Measurements from ENCODE around the gene HAUS1. TPM values are rescaled to one million over a fixed set of nuclear protein-coding genes. Genes with fewer than 3 reads are reported as not detected.

The HAUS1 gene, protein sequence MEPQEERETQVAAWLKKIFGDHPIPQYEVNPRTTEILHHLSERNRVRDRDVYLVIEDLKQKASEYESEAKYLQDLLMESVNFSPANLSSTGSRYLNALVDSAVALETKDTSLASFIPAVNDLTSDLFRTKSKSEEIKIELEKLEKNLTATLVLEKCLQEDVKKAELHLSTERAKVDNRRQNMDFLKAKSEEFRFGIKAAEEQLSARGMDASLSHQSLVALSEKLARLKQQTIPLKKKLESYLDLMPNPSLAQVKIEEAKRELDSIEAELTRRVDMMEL
- total RNA-seq (2021; fragmentation: NEBNext Ultra II Directional; extraction: Animal tissue kit (Norgen Biotek cat#: 25700)) (91.7 and 104 TPM in 2 replicates), polyA plus RNA-seq (2011; rRNA removed) (44.2 and 104 TPM in 2 replicates), polyA minus RNA-seq (2011; rRNA and poly(A)+ RNA removed) (31.3 and 34.1 TPM in 2 replicates)
- 108 TPM for polyA plus RNA-seq (2011; cell fraction: cytosol; rRNA removed)
- 24.2 TPM for polyA plus RNA-seq (2011; cell fraction: nucleus; rRNA removed)
- 78.7 to 123 TPM (median 96.1 TPM) in 4 replicates for polyA plus RNA-seq (2012, experiment 1 of 2)
- 25.4 TPM for polyA plus RNA-seq (2012, experiment 2 of 2)
- 116 TPM for polyA plus RNA-seq (2013, experiment 1 of 2)
- polyA plus RNA-seq (2013, experiment 2 of 2), result 124 TPM
- 36.3 TPM for polyA minus RNA-seq (2011; cell fraction: cytosol; rRNA and poly(A)+ RNA removed)
- 21.8 TPM for polyA minus RNA-seq (2011; cell fraction: nucleus; rRNA and poly(A)+ RNA removed)
- long read RNA-seq, experiment 1, transcript HAUS1-201 (9 exons, 1,125 nt), result major isoform, 53 of 113 reads
- long read RNA-seq, experiment 1, partial matches to known transcripts, result 39 of 113 reads
- long read RNA-seq, experiment 1, other reads (novel, unspliced or antisense), result 17 of 113 reads
- long read RNA-seq, experiment 2, transcript HAUS1-201 (9 exons, 1,125 nt), result major isoform, 240 of 274 reads
- long read RNA-seq, experiment 2, partial matches to known transcripts, result 10 of 274 reads
- long read RNA-seq, experiment 2, other reads (novel, unspliced or antisense), result 22 of 274 reads

- Histone ChIP-seq H3K4me1 (replicated peaks in 1 of 4; ENCODE audit: control insufficient read depth in 3 of 4, insufficient read depth in 4 of 4, low read length in 3 of 4) (no peaks in the 10 kb centered on the region; a peak in 1 of 7 replicates), H2AK5ac (ENCODE audit: low read depth, low read length) (no peak within 1 kb of the TSS), H3K23me2 (ENCODE audit: low read depth, low read length) (no peaks in the 10 kb centered on the region), H4K5ac (ENCODE audit: insufficient read length, low read depth, low read length) (peak within 1 kb of the TSS; percentile 23), H3K14ac (ENCODE audit: insufficient read length) (no peak within 1 kb of the TSS), H3K18ac (ENCODE audit: extremely low read depth, low read length) (peak within 1 kb of the TSS; percentile 44), H3K27me3 (replicated peaks in 1 of 4; ENCODE audit: control insufficient read depth in 3 of 4, extremely low read depth in 1 of 4, insufficient read depth in 3 of 4, low read length in 3 of 4) (no peaks in the 10 kb centered on the region), H2BK5ac (ENCODE audit: low read depth, low read length) (peak within 1 kb of the TSS; percentile 67; the same call in 1 of the 2 replicates), H3K79me1 (ENCODE audit: low read depth, low read length) (no peaks in the 10 kb centered on the region; the same call in 1 of the 2 replicates), H2BK15ac (ENCODE audit: low read length) (no peak within 1 kb of the TSS), H3K4ac (replicated peaks; ENCODE audit: insufficient read length, low read depth, low read length) (peak within 1 kb of the TSS; percentile 4), H3K79me2 (ENCODE audit: control insufficient read depth in 1 of 2, insufficient read depth in 2 of 2, low read length in 2 of 2) (peaks cover 0 to 16% of the 10 kb centered on the region in 2 experiments; a peak in 2 of 4 replicates), H4K91ac (replicated peaks; ENCODE audit: insufficient read length, low read length) (no peak within 1 kb of the TSS), H2BK20ac (ENCODE audit: low read length) (no peak within 1 kb of the TSS), H2BK12ac (ENCODE audit: low read depth, low read length) (no peak within 1 kb of the TSS), H2AFZ (ENCODE audit: low read length) (peak within 1 kb of the TSS; percentile 64; the same call in 1 of the 2 replicates), H3K36me3 (ENCODE audit: control insufficient read depth in 2 of 4, insufficient read depth in 4 of 4, low read length in 3 of 4) (peaks cover 0 to 28% (median 7%) of the 10 kb centered on the region in 4 experiments; a peak in 5 of 8 replicates), H2BK120ac (replicated peaks; ENCODE audit: low read depth, low read length) (no peak within 1 kb of the TSS), H3K23ac (ENCODE audit: insufficient read length) (no peak within 1 kb of the TSS), H3K4me3 (ENCODE audit: extremely low read depth in 1 of 4, insufficient read depth in 2 of 4, low read depth in 3 of 4, low read length in 4 of 4) (peak within 1 kb of the TSS; percentile 73 to 88 (median 82)), H3K27ac (ENCODE audit: low read depth, low read length) (peak within 1 kb of the TSS; percentile 81), H3K9ac (replicated peaks in 1 of 4; ENCODE audit: extremely low read depth in 1 of 4, low read depth in 3 of 4, low read length in 3 of 4) (peak within 1 kb of the TSS; percentile 89 to 97 (median 92)), H4K20me1 (replicated peaks in 1 of 2; ENCODE audit: control insufficient read depth in 1 of 2, insufficient read depth in 2 of 2, low read length in 2 of 2) (no peaks in the 10 kb centered on the region), H3K4me2 (ENCODE audit: insufficient read depth in 1 of 2, low read depth in 2 of 2, low read length in 2 of 2) (peak within 1 kb of the TSS; percentile 67), H3K9me3 (ENCODE audit: insufficient read depth in 2 of 2, low read depth in 1 of 2, low read length in 1 of 2) (no peaks in the 10 kb centered on the region), H3K56ac (replicated peaks; ENCODE audit: insufficient read length, low read depth, low read length) (peak within 1 kb of the TSS; percentile 42), H4K8ac (ENCODE audit: extremely low read depth, insufficient read depth, low read length) (peak within 1 kb of the TSS; percentile 96)
- POLR2A ChIA-PET (ENCODE audit: partially characterized antibody), result interaction anchor here (1.0 to 1.4 kb wide), 5 partner anchors 9 to 43 kb away, joined by 3 to 7 read pairs (median 4); partner anchors contain the start of gene PSTPIP2
- FAIRE-seq (no peak), DNase-seq (ENCODE audit: low read depth in 1 of 2, low spot score in 2 of 2) (peak; percentile 70 to 97)
- 1% methylated on average over 49 of the region's 57 CpGs; no CpG with 5 or more reads in 1 of the 2 experiments for WGBS, 2 experiments (ENCODE audit: extremely low coverage in 1 of 2, insufficient coverage in 1 of 2, insufficient read length in 1 of 2, insufficient replicate concordance in 2 of 2, low coverage in 1 of 2, low lambda C conversion rate in 2 of 2, missing lambda C conversion rate in 1 of 2)
- CTCF ChIA-PET (ENCODE audit: partially characterized antibody), result interaction anchor here (1.2 kb wide), 1 partner anchor 39 kb away, joined by 3 read pairs; no protein-coding TSS in a partner anchor
- TF ChIP-seq E2F6 (IDR thresholded peaks at IDR 0.05), result peak; percentile 99
- no peak for TF ChIP-seq CEBPB (IDR thresholded peaks at IDR 0.05; ENCODE audit: low read depth, low read length)
- TF ChIP-seq CHD2 (IDR thresholded peaks at IDR 0.05; ENCODE audit: low read length), result no peak
- 0 out of 2 replicates have a peak, but pooled peaks have one; percentile 12 for TF ChIP-seq JUND (IDR thresholded peaks at IDR 0.05; ENCODE audit: low read length)
- no peak for TF ChIP-seq POU5F1 (IDR thresholded peaks at IDR 0.05; ENCODE audit: low read depth, low read length)
- TF ChIP-seq ASH2L (IDR thresholded peaks at IDR 0.05; ENCODE audit: low read length), result peak; percentile 74
- TF ChIP-seq TAF7 (optimal IDR thresholded peaks at IDR 0.05; ENCODE audit: borderline replicate concordance, low read depth, low read length), result no peak
These were observed at the start of gene HAUS1 for GRCh38 chr18:46104128-46104911. Gene HAUS1 (plus strand): TSS chr18:46104385. CDS start chr18:46104412, 27 bp downstream.
